ENCODE measurements around the gene DRC7. TPM values are rescaled to one million over a fixed set of nuclear protein-coding genes. Genes with fewer than 3 reads are reported as not detected.
"Not testable (repeated sequence)": the region's sequence is repeated elsewhere in the genome, so short reads cannot be mapped to it uniquely, and the experiment has no call there.

DRC7 gene
- total RNA-seq, 1 donor from 2014 or later: not detected

- no peak overlapping the region for H3K27ac ChIP-seq
- H3K4me1 ChIP-seq: no peaks in the 10 kb centered on the region
- no peaks in the 10 kb centered on the region for H3K9me3 ChIP-seq
- H3K27me3 ChIP-seq: no peaks in the 10 kb centered on the region
- H3K36me3 ChIP-seq: peaks cover 10 to 11% of the 10 kb centered on the region in 2 donors
- no peak for DNase-seq (ENCODE audit: low spot score in 2 of 2)
- intact Hi-C loops (cut with DNase I): no loop called here
- no peak overlapping the region for H3K4me3 ChIP-seq
- no peak for TF ChIP-seq CTCF (IDR thresholded peaks at IDR 0.05)
Measured at GRCh38 chr16:57744642-57744903, 50.0 kb downstream of the DRC7 start.

- Histone ChIP-seq H3K27me3 (no peaks in the 10 kb centered on the region), H3K27ac (no peak overlapping the region), H3K4me3 (no peak overlapping the region), H3K36me3 (peaks cover 10 to 11% of the 10 kb centered on the region in 2 donors), H3K4me1 (no peaks in the 10 kb centered on the region), H3K9me3 (no peaks in the 10 kb centered on the region)
- intact Hi-C loops (cut with DNase I): no loop called here
- DNase-seq (ENCODE audit: low spot score in 2 of 2): no peak
- TF ChIP-seq CTCF (IDR thresholded peaks at IDR 0.05): no peak
Measured at GRCh38 chr16:57745768-57746167, 51.2 kb downstream of the DRC7 start.

- H3K9me3 ChIP-seq; H3K27ac ChIP-seq; H3K4me1 ChIP-seq; intact Hi-C loops (cut with DNase I); H3K27me3 ChIP-seq; DNase-seq (ENCODE audit: low spot score in 2 of 2); H3K4me3 ChIP-seq: not testable (repeated sequence)
- H3K36me3 ChIP-seq: peaks cover 11 to 13% of the 10 kb centered on the region in 2 donors
Measured at GRCh38 chr16:57746316-57746715, 51.7 kb downstream of the DRC7 start.

GRCh38 chr16:57747091-57747490 lies 52.5 kb downstream of the DRC7 start:
- TF ChIP-seq CTCF (IDR thresholded peaks at IDR 0.05): no peak
- intact Hi-C loops (cut with DNase I): no loop called here
- no peaks in the 10 kb centered on the region for H3K9me3 ChIP-seq
- no peaks in the 10 kb centered on the region for H3K27me3 ChIP-seq
- H3K4me1 ChIP-seq: no peaks in the 10 kb centered on the region
- no peak overlapping the region for H3K27ac ChIP-seq
- DNase-seq (ENCODE audit: low spot score in 2 of 2): no peak
- peaks cover 11 to 21% of the 10 kb centered on the region in 2 donors for H3K36me3 ChIP-seq
- H3K4me3 ChIP-seq: no peak overlapping the region

GRCh38 chr16:57747496-57747895 lies 52.9 kb downstream of the DRC7 start:
- H3K4me3 ChIP-seq: no peak overlapping the region
- H3K27ac ChIP-seq: no peak overlapping the region
- H3K9me3 ChIP-seq: no peaks in the 10 kb centered on the region
- TF ChIP-seq CTCF (IDR thresholded peaks at IDR 0.05): no peak
- H3K27me3 ChIP-seq: no peaks in the 10 kb centered on the region
- peaks cover 11 to 25% of the 10 kb centered on the region in 2 donors for H3K36me3 ChIP-seq
- DNase-seq (ENCODE audit: low spot score in 2 of 2): no peak
- no peaks in the 10 kb centered on the region for H3K4me1 ChIP-seq
- intact Hi-C loops (cut with DNase I): no loop called here

GRCh38 chr16:57747996-57748395 lies 53.4 kb downstream of the DRC7 start:
- Histone ChIP-seq H3K36me3 (peaks cover 11 to 25% of the 10 kb centered on the region in 2 donors), H3K27ac (no peak overlapping the region), H3K9me3 (no peaks in the 10 kb centered on the region), H3K4me1 (no peaks in the 10 kb centered on the region), H3K27me3 (no peaks in the 10 kb centered on the region), H3K4me3 (no peak overlapping the region)
- DNase-seq (ENCODE audit: low spot score in 2 of 2): no peak
- intact Hi-C loops (cut with DNase I): no loop called here
- no peak for TF ChIP-seq CTCF (IDR thresholded peaks at IDR 0.05)
